Measurements from ENCODE around the gene HS1BP3. TPM values are rescaled to one million over a fixed set of nuclear protein-coding genes. Genes with fewer than 3 reads are reported as not detected.

HS1BP3 gene
- total and polyA plus RNA-seq, 2 of the 13 experiments (the other 11 are each of a cell fraction or from before 2014, with no cell fraction given) = 15.2 to 22.0 TPM

DNA sequence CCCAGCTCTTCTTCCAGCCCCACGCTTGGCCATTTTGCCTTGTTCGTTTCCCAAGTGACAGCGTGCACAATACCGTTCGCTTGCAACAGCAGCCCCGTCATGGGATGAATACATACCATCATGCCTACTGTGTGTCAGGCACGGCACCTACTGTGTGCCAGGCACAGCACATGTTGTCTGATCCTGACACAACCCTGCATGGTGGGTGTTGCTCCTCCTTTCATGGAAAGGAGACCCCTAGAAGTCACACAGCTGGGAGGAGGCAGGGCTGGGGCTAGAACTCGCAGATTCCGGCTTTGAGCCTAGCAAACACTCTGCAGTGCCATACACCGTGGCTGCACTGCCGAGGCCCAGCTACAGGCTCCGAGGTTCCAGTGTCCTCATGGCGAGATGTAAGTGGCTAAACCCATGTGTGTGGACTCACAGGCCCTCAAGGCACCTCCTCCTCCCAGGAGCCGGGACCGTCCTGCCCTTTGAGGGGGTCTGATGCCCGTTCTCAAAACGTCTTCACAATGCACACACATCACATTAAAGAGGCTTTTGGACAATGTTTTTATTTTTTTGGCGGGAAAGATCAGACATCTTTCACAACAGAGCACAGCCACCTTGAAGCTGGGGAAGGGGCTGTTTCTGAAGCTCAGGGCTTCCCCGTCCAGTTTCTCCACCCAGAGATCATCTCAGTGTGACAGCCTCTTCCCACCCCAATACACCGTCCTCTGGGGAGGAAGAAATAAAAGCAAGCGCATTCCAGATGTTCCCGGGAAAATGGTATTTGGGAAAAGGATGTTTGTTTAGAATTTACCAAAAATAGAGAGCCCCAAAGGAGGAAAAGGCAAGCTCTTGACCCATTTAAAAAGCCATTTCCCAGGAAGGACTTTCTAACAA lies 64.9 kb downstream of the HS1BP3 start (continued):
- TF ChIP-seq, protein P1, sequence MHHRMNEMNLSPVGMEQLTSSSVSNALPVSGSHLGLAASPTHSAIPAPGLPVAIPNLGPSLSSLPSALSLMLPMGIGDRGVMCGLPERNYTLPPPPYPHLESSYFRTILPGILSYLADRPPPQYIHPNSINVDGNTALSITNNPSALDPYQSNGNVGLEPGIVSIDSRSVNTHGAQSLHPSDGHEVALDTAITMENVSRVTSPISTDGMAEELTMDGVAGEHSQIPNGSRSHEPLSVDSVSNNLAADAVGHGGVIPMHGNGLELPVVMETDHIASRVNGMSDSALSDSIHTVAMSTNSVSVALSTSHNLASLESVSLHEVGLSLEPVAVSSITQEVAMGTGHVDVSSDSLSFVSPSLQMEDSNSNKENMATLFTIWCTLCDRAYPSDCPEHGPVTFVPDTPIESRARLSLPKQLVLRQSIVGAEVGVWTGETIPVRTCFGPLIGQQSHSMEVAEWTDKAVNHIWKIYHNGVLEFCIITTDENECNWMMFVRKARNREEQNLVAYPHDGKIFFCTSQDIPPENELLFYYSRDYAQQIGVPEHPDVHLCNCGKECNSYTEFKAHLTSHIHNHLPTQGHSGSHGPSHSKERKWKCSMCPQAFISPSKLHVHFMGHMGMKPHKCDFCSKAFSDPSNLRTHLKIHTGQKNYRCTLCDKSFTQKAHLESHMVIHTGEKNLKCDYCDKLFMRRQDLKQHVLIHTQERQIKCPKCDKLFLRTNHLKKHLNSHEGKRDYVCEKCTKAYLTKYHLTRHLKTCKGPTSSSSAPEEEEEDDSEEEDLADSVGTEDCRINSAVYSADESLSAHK (CRISPR knock-in tag; IDR thresholded peaks at IDR 0.05; ENCODE audit: borderline replicate concordance) = no peak
- TF ChIP-seq SMAD3 (CRISPR knock-in tag; IDR thresholded peaks at IDR 0.05) (no peak), NFYB (CRISPR knock-in tag; IDR thresholded peaks at IDR 0.05) (no peak), MATR3 (CRISPR knock-in tag; IDR thresholded peaks at IDR 0.05) (no peak), NFKBIZ (CRISPR knock-in tag; IDR thresholded peaks at IDR 0.05) (no peak), HDAC2 (CRISPR knock-in tag; IDR thresholded peaks at IDR 0.05) (peak; percentile 41), ZNF672 (CRISPR knock-in tag; IDR thresholded peaks at IDR 0.05) (no peak), REPIN1 (CRISPR knock-in tag; IDR thresholded peaks at IDR 0.05; ENCODE audit: borderline replicate concordance, low read depth) (peak; percentile 57), HES4 (CRISPR knock-in tag; IDR thresholded peaks at IDR 0.05; ENCODE audit: borderline replicate concordance) (no peak), CREM (IDR thresholded peaks at IDR 0.05) (no peak), CREM (CRISPR knock-in tag; IDR thresholded peaks at IDR 0.05) (no peak), MYC (CRISPR knock-in tag; IDR thresholded peaks at IDR 0.05; ENCODE audit: borderline replicate concordance) (no peak), MXD4 (CRISPR knock-in tag; IDR thresholded peaks at IDR 0.05) (no peak), ZNF749 (CRISPR knock-in tag; IDR thresholded peaks at IDR 0.05; ENCODE audit: borderline replicate concordance) (no peak), FOXC1 (CRISPR knock-in tag; IDR thresholded peaks at IDR 0.05; ENCODE audit: borderline replicate concordance) (no peak), MAZ (IDR thresholded peaks at IDR 0.05; ENCODE audit: borderline replicate concordance, low read depth, low read length) (no peak), MAZ (CRISPR knock-in tag; IDR thresholded peaks at IDR 0.05; ENCODE audit: low read depth) (no peak), ZBTB20 (CRISPR knock-in tag; IDR thresholded peaks at IDR 0.05; ENCODE audit: borderline replicate concordance, low read depth) (no peak), BRCA1 (CRISPR knock-in tag; IDR thresholded peaks at IDR 0.05) (0 out of 2 replicates have a peak, but pooled peaks have one; percentile 56), ZNF230 (CRISPR knock-in tag; IDR thresholded peaks at IDR 0.05) (peak; percentile 77; the same call in 1 of the 2 replicates), NR2F1 (CRISPR knock-in tag; IDR thresholded peaks at IDR 0.05) (no peak; a peak in 1 of 4 replicates), ZNF274 (CRISPR knock-in tag; IDR thresholded peaks at IDR 0.05) (peak; percentile 55), SRF (IDR thresholded peaks at IDR 0.05; ENCODE audit: low read depth, low read length) (no peak)
- TF ChIP-seq, protein P2, sequence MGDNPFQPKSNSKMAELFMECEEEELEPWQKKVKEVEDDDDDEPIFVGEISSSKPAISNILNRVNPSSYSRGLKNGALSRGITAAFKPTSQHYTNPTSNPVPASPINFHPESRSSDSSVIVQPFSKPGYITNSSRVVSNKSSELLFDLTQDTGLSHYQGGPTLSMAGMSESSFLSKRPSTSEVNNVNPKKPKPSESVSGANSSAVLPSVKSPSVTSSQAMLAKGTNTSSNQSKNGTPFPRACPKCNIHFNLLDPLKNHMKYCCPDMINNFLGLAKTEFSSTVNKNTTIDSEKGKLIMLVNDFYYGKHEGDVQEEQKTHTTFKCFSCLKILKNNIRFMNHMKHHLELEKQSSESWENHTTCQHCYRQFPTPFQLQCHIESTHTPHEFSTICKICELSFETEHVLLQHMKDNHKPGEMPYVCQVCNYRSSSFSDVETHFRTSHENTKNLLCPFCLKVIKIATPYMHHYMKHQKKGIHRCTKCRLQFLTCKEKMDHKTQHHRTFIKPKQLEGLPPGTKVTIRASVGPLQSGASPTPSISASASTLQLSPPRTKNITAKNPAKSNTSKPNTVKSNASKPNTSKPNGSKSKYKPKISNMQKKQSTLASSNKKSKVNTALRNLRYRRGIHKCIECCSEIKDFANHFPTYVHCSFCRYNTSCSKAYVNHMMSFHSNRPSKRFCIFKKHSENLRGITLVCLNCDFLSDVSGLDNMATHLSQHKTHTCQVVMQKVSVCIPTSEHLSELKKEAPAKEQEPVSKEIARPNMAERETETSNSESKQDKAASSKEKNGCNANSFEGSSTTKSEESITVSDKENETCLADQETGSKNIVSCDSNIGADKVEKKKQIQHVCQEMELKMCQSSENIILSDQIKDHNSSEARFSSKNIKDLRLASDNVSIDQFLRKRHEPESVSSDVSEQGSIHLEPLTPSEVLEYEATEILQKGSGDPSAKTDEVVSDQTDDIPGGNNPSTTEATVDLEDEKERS (CRISPR knock-in tag; IDR thresholded peaks at IDR 0.05) = no peak
- TF ChIP-seq, protein P3, sequence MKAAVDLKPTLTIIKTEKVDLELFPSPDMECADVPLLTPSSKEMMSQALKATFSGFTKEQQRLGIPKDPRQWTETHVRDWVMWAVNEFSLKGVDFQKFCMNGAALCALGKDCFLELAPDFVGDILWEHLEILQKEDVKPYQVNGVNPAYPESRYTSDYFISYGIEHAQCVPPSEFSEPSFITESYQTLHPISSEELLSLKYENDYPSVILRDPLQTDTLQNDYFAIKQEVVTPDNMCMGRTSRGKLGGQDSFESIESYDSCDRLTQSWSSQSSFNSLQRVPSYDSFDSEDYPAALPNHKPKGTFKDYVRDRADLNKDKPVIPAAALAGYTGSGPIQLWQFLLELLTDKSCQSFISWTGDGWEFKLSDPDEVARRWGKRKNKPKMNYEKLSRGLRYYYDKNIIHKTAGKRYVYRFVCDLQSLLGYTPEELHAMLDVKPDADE (CRISPR knock-in tag; IDR thresholded peaks at IDR 0.05) = no peak

Data from HepG2 (cell line).